Kidney (tissue), 14 donors: ENCODE results near the gene KIAA0586. TPM values are rescaled to one million over a fixed set of nuclear protein-coding genes. Genes with fewer than 3 reads are reported as not detected.

Experiments used
- DNase-seq, 5 donors: peaks; one replicate each; pipeline ENCODE4 v3.0.0-alpha.2; 2013 to 2020
- FAIRE-seq: peaks from 2 replicates; lab custom pipeline; 2012; peaks lifted over from hg19 to GRCh38; lab: Jason Lieb, UNC
- H3K27ac ChIP-seq, 2 donors: one replicate each; pipeline ENCODE4 v1.7.0; 2013; ENCODE audit warnings: low read depth in 2 of 2, low read length in 2 of 2, inconsistent platforms in 1 of 2
- H3K27me3 ChIP-seq: one replicate; pipeline ENCODE4 v1.7.1; 2013; ENCODE audit warnings: low read length, inconsistent platforms; ENCODE audit not compliant: control insufficient read depth, insufficient read depth
- H3K36me3 ChIP-seq, 3 donors: one replicate each; pipeline versions ENCODE4 v1.7.0 to v1.7.1; 2013; ENCODE audit warnings: low read length in 3 of 3, control low read depth in 1 of 3, inconsistent platforms in 1 of 3; ENCODE audit not compliant: insufficient read depth in 3 of 3, control insufficient read depth in 2 of 3
- H3K4me1 ChIP-seq, 3 donors: one replicate each; pipeline versions ENCODE4 v1.7.0 to v1.7.1; 2013; ENCODE audit warnings: low read length in 3 of 3, inconsistent platforms in 1 of 3, low read depth in 1 of 3; ENCODE audit not compliant: control insufficient read depth in 2 of 3, insufficient read depth in 2 of 3
- H3K4me3 ChIP-seq, 3 donors: one replicate each; pipeline versions ENCODE4 v1.7.0 to v1.8.1; 2013; ENCODE audit warnings: low read length in 3 of 3, control low read depth in 1 of 3, inconsistent platforms in 1 of 3
- H3K9ac ChIP-seq, 3 donors: one replicate each; pipeline versions ENCODE4 v1.7.0 to v1.7.1; 2013; ENCODE audit warnings: low read length in 3 of 3, control low read depth in 1 of 3, inconsistent platforms in 1 of 3
- H3K9me3 ChIP-seq, 3 donors: one replicate each; pipeline versions ENCODE4 v1.7.0 to v1.7.1; 2013; ENCODE audit warnings: low read length in 3 of 3, control low read depth in 1 of 3, inconsistent platforms in 1 of 3; ENCODE audit not compliant: control insufficient read depth in 2 of 3, insufficient read depth in 1 of 3
- CTCF ChIP-seq: IDR thresholded peaks from 3 replicates; pipeline ENCODE4 v1.5.1; 2012; ENCODE audit warnings: mild to moderate bottlenecking, moderate library complexity, borderline replicate concordance; ENCODE audit not compliant: insufficient read depth; ENCODE audit errors: extremely low read depth
- intact Hi-C: fragments of 100-400 bp; cut with DNase I; formaldehyde crosslinking; loops from one replicate; pipeline ENCODE4 v1.11.1; 2022
- polyA plus RNA-seq: library from polyadenylated mRNA; stranded (reverse); fragments of 350-450 nt; fragmentation: Illumina TruSeq; extraction: RNeasy Lipid Tissue Mini Kit (QIAGEN cat#74804); gene quantifications from one replicate; pipeline ENCODE4 v1.2.3, GENCODE V29; 2014; ENCODE audit warnings: low read depth, low replicate concordance; ENCODE audit not compliant: insufficient read depth
- total RNA-seq: library from RNA; stranded (reverse); fragmentation: NEBNext Ultra II Directional; extraction: Animal tissue kit (Norgen Biotek cat#: 25700); gene quantifications from one replicate; pipeline ENCODE4 v1.2.1, GENCODE V29; 2021
- donor health status: control.
- donor health status: control.
- donor health status: control.
- donor health status: control.
- donor health status: control.
- donor health status: DM: yes; HTN: yes; CAD: no.
- donor health status: Normal renal cell carcinoma (clear cell type).

KIAA0586 gene
- total and polyA plus RNA-seq, 2 donors from 2014 or later: 4.7 to 16.8 TPM

- no peak for FAIRE-seq
- Histone ChIP-seq H3K27me3 (no peaks in the 10 kb centered on the region), H3K4me3 (no peak overlapping the region), H3K9me3 (no peaks in the 10 kb centered on the region), H3K36me3 (peaks cover 0 to 11% (median 2%) of the 10 kb centered on the region in 3 donors), H3K4me1 (no peaks in the 10 kb centered on the region), H3K27ac (no peak overlapping the region), H3K9ac (no peak overlapping the region)
- intact Hi-C loops: no loop called here
- no peak for DNase-seq
- no peak for TF ChIP-seq CTCF
Observed at GRCh38 chr14:58463147-58463546, 35.6 kb downstream of the KIAA0586 start.

- Histone ChIP-seq H3K4me3 (no peak overlapping the region), H3K9me3 (no peaks in the 10 kb centered on the region), H3K9ac (no peak overlapping the region), H3K4me1 (no peaks in the 10 kb centered on the region), H3K36me3 (peaks cover 0 to 20% (median 8%) of the 10 kb centered on the region in 3 donors), H3K27ac (no peak overlapping the region), H3K27me3 (no peaks in the 10 kb centered on the region)
- TF ChIP-seq CTCF: no peak
- DNase-seq (no peak), FAIRE-seq (no peak)
- intact Hi-C loops: no loop called here
Observed at GRCh38 chr14:58464652-58465051, 37.1 kb downstream of the KIAA0586 start.

GRCh38 chr14:58465421-58465820 is 37.9 kb downstream of the KIAA0586 start:
- intact Hi-C loops: no loop called here
- Histone ChIP-seq H3K27ac (no peak overlapping the region), H3K27me3 (no peaks in the 10 kb centered on the region), H3K4me1 (no peaks in the 10 kb centered on the region), H3K9me3 (no peaks in the 10 kb centered on the region), H3K36me3 (peaks cover 0 to 14% (median 9%) of the 10 kb centered on the region in 3 donors), H3K9ac (no peak overlapping the region), H3K4me3 (no peak overlapping the region)
- TF ChIP-seq CTCF: no peak
- DNase-seq: no peak
- FAIRE-seq: no peak

- peaks cover 0 to 14% (median 9%) of the 10 kb centered on the region in 3 donors for H3K36me3 ChIP-seq
- no peaks in the 10 kb centered on the region for H3K4me1 ChIP-seq
- no peaks in the 10 kb centered on the region for H3K27me3 ChIP-seq
- no peaks in the 10 kb centered on the region for H3K9me3 ChIP-seq
- H3K4me3 ChIP-seq: no peak overlapping the region
- intact Hi-C loops: no loop called here
- DNase-seq (no peak), FAIRE-seq (no peak)
- H3K9ac ChIP-seq: no peak overlapping the region
- no peak for TF ChIP-seq CTCF
- H3K27ac ChIP-seq: no peak overlapping the region
Observed at GRCh38 chr14:58466459-58466858, 38.9 kb downstream of the KIAA0586 start.
